Stomach (tissue), 4 donors: ENCODE results near the gene RXRA.

Source experiments
- CTCF ChIP-seq, 7 experiments: fragments of 450-650 bp in 4 of 7; fragments of 200-600 bp in 3 of 7; sonication (generic) in 3 of 7; IDR thresholded peaks; one replicate each; pipeline ENCODE4 v1.5.1; 2016 to 2019; ENCODE audit warnings: antibody characterized with exemption in 7 of 7, control low read depth in 2 of 7, mild to moderate bottlenecking in 1 of 7
- EP300 ChIP-seq: sonication (generic); formaldehyde crosslinking; IDR thresholded peaks from one replicate; pipeline ENCODE4 v1.6.1; 2017; ENCODE audit warnings: antibody characterized with exemption
- POLR2A ChIP-seq, 4 donors: fragments of 450-650 bp; IDR thresholded peaks; one replicate each; pipeline ENCODE4 v1.6.1; 2016; ENCODE audit warnings: antibody characterized with exemption in 4 of 4, control low read depth in 2 of 4, mild to moderate bottlenecking in 1 of 4, moderate library complexity in 1 of 4

DNA sequence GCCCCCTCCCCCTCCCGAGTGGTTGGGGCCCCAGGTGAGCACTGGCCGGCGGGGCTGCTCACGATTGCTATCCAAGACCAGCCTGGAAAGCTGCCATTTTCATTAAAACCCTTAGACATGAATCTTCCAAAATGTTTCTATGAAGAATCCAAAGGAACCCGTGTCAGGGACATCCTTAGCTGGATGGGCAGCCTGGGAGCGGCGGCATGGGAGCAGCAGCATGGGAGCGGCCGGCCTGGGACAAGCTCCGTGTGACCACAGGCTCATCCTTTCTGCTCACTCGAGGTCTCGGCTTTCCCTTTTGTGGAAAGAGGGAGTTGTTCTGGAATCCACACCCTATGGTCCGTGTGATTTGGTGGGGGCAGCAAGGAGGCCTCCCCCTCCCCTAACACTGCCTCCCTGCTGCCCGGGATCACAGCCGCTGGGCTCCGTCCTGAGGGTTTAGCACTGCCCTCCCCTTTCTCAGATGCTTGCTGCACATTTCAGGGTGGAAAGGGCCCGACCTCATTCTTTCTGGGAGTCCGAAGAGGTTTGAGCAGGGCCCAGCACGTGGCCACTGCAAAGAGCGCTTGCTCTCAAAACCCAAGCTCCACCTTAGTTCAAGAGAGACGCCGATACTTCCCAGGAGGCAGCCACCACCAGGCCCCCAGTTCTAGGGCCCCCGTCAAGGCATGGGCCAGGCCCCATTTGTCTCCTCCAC, 127.7 kb downstream of the RXRA start:
- TF ChIP-seq EP300: no peak
- no peak for TF ChIP-seq CTCF (IDR thresholded peaks at IDR 0.05)
- no peak for TF ChIP-seq POLR2A (IDR thresholded peaks at IDR 0.05)
